ENCODE measurements around the gene POLE4. TPM values are rescaled to one million over a fixed set of nuclear protein-coding genes. Genes with fewer than 3 reads are reported as not detected.
A peak's percentile ranks its signal among the peaks of the same experiment; 100 is the strongest.

Gene POLE4
- total and polyA plus RNA-seq, 11 donors, result 12.9 to 73.3 (median 38.0) TPM

DNA sequence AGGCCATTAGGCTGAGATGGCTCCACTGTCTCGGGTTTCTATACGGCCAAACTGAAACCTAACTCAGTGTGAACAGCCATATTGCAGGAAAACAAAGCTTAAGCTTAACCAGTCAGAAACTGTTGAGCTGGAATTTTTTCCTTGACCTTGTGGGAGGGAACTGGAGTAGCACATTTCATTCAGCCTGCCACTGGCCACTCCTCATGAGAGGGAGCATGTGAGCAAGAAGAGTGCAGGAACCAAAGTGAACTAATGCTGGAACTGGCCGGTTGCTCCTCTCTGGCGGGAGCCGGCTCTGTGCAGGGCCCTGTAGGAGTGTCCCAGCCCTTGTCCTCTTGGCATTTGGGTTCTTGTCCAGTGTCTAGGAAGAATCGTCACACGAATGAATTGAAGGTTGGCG is 5.9 kb upstream of the POLE4 start:
- no peak overlapping the region for H3K27ac ChIP-seq
- H3K4me1 ChIP-seq, result peaks cover 0 to 3% (median 0%) of the 10 kb centered on the region in 12 donors
- intact Hi-C loops (cut with DNase I), result no loop called here
- ATAC-seq, result no peak
- no peak for DNase-seq
- no peaks in the 10 kb centered on the region for H3K36me3 ChIP-seq
- no peak for TF ChIP-seq POLR2A (IDR thresholded peaks at IDR 0.05)
- TF ChIP-seq, protein P1, sequence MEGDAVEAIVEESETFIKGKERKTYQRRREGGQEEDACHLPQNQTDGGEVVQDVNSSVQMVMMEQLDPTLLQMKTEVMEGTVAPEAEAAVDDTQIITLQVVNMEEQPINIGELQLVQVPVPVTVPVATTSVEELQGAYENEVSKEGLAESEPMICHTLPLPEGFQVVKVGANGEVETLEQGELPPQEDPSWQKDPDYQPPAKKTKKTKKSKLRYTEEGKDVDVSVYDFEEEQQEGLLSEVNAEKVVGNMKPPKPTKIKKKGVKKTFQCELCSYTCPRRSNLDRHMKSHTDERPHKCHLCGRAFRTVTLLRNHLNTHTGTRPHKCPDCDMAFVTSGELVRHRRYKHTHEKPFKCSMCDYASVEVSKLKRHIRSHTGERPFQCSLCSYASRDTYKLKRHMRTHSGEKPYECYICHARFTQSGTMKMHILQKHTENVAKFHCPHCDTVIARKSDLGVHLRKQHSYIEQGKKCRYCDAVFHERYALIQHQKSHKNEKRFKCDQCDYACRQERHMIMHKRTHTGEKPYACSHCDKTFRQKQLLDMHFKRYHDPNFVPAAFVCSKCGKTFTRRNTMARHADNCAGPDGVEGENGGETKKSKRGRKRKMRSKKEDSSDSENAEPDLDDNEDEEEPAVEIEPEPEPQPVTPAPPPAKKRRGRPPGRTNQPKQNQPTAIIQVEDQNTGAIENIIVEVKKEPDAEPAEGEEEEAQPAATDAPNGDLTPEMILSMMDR (IDR thresholded peaks at IDR 0.05), result no peak
- H3K9me3 ChIP-seq, result peaks cover 0 to 44% (median 0%) of the 10 kb centered on the region in 12 donors
- no peaks in the 10 kb centered on the region for H3K27me3 ChIP-seq
- 94 to 97% (median 95%) methylated on average over 8 of the region's 8 CpGs for WGBS, 4 donors
- no peak overlapping the region for H3K4me3 ChIP-seq

DNA sequence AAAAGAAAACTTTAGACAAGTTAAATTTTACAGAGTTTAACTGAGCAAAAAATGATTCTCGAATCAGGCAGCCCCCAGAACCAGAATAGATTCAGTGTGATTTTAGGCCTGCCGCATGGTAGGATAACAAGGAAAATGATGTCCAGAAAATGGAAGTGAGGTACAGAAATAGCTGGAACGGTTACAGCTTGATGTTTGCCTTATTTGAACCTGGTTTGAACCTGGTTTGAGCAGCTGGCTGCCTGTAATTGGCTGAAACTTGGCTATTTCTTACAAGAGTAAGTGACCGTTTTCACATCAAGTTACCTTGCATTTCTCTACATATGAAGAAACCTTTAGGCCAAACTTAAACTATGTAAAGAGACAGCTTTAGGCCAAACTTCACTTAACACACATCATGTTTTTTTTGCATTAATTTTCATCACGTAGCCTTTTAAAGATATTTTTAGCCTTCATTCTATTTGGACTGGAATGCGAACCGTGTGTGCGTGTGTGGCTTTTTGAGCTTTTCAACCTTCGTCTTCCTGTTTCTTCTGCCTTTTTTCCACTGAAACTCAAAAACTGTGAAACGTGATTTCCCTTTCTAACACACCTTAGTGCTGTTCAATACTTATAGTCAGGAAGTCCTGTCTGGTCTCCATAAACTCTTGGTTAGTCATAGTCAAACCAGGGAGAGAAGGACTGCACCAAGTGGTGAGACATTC is 4.5 kb upstream of the POLE4 start:
- WGBS, 4 donors, result 75 to 86% (median 83%) methylated on average over 10 of the region's 10 CpGs
- Histone ChIP-seq H3K9me3 (peaks cover 0 to 44% (median 0%) of the 10 kb centered on the region in 12 donors), H3K4me1 (peaks cover 0 to 11% (median 3%) of the 10 kb centered on the region in 12 donors), H3K4me3 (no peak overlapping the region), H3K36me3 (no peaks in the 10 kb centered on the region), H3K27ac (no peak overlapping the region), H3K27me3 (no peaks in the 10 kb centered on the region)
- TF ChIP-seq, protein P1 (IDR thresholded peaks at IDR 0.05), result no peak
- no peak for TF ChIP-seq POLR2A (IDR thresholded peaks at IDR 0.05)
- DNase-seq (no peak), ATAC-seq (no peak)
- intact Hi-C loops (cut with DNase I), result no loop called here

DNA sequence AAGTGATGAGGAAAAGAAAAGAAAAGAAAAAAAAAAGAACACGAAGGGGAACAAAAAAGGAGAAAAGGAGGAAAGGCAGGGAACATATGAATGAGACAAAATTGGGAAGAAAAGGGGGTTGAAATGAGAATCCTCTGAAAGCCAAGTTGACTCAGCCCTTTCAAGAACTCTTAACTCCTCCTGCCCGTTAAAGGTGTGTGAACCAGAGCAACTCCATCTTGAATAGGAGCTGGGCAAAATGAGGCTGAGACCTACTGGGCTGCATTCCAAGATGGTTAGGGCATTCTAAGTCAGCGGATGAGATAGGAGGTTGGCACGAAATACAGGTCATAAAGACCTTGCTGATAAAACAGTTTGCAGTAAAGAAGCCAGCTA is 4.0 kb upstream of the POLE4 start:
- Histone ChIP-seq H3K9me3 (peaks cover 0 to 44% (median 0%) of the 10 kb centered on the region in 12 donors), H3K36me3 (no peaks in the 10 kb centered on the region), H3K4me3 (no peak overlapping the region), H3K4me1 (peaks cover 0 to 16% (median 8%) of the 10 kb centered on the region in 12 donors), H3K27ac (no peak overlapping the region), H3K27me3 (no peaks in the 10 kb centered on the region)
- DNase-seq, result no peak
- 69 to 78% (median 73%) methylated on average over 4 of the region's 4 CpGs for WGBS, 4 donors
- ATAC-seq, result no peak
- intact Hi-C loops (cut with DNase I), result no loop called here
- no peak for TF ChIP-seq POLR2A (IDR thresholded peaks at IDR 0.05)
- TF ChIP-seq, protein P1 (IDR thresholded peaks at IDR 0.05), result no peak

DNA sequence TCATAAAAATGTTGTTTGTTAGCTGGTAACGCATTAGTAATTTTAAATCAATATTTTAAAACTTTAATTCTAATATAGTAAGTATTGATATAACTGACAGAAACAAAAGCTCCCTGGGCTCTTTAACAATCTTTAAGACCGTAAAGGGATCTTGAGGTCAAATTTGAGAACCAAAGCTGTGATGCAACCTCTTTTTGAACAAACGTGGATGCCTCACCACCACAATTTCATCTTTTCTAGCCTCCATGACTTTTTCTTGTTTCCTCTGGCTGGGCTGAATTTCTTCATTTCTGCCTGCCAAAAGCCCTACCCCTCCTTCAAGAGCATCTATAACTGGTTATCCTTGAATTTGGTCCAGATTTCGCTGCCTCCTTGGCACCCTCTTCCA is 563 bp upstream of the POLE4 start:
- peaks cover 0 to 22% (median 9%) of the 10 kb centered on the region in 12 donors for H3K4me1 ChIP-seq
- intact Hi-C loops (cut with DNase I), result loop anchor here in 1 of 10 donors (5.0 kb wide), 1 partner anchor 84 kb away; no protein-coding TSS in a partner anchor
- H3K36me3 ChIP-seq, result peaks cover 0 to 25% (median 4%) of the 10 kb centered on the region in 9 donors
- TF ChIP-seq POLR2A (IDR thresholded peaks at IDR 0.05), result no peak
- TF ChIP-seq, protein P1 (IDR thresholded peaks at IDR 0.05), result no peak
- peak overlapping the region; percentile 34 to 97 (median 92) for H3K27ac ChIP-seq
- ATAC-seq, result no peak
- peak overlapping the region; percentile 51 to 81 (median 67) for H3K4me3 ChIP-seq
- H3K27me3 ChIP-seq, result no peaks in the 10 kb centered on the region
- DNase-seq, result no peak
- WGBS, 4 donors, result 64 to 67% (median 65%) methylated on average over 4 of the region's 4 CpGs
- peaks cover 0 to 16% (median 0%) of the 10 kb centered on the region in 12 donors for H3K9me3 ChIP-seq

All from heart left ventricle (tissue), 16 donors.